Left lung (tissue), 10 donors: ENCODE measurements around the gene TENM4. TPM values are rescaled to one million over a fixed set of nuclear protein-coding genes. Genes with fewer than 3 reads are reported as not detected.

Source experiments
- ATAC-seq: fragments of 200-7000 bp; cut with Tn5 transposase; one replicate; pipeline ENCODE4 v1.9.1; 2020; ENCODE audit warnings: moderate library complexity
- DNase-seq, 4 donors: peaks; one replicate each; pipeline ENCODE4 v3.0.0-alpha.2; 2013 to 2020
- H3K27ac ChIP-seq, 2 donors: fragments of 200-600 bp; sonication (generic) in 1 of 2; one replicate each; pipeline versions ENCODE4 v1.5.0 to v1.8.0; 2020 to 2021
- H3K27me3 ChIP-seq, 2 donors: fragments of 200-600 bp; sonication (generic) in 1 of 2; one replicate each; pipeline versions ENCODE4 v1.5.0 to v1.8.0; 2020 to 2021
- H3K36me3 ChIP-seq, 2 donors: fragments of 200-600 bp; sonication (generic) in 1 of 2; one replicate each; pipeline versions ENCODE4 v1.5.0 to v1.8.0; 2020 to 2021
- H3K4me1 ChIP-seq, 2 donors: fragments of 200-600 bp; one replicate each; pipeline ENCODE4 v1.8.0; 2021
- H3K4me3 ChIP-seq, 2 donors: fragments of 200-600 bp; sonication (generic) in 1 of 2; one replicate each; pipeline versions ENCODE4 v1.5.0 to v1.8.0; 2020 to 2021; ENCODE audit warnings: mild to moderate bottlenecking in 1 of 2
- H3K9me3 ChIP-seq, 2 donors: fragments of 200-600 bp; sonication (generic) in 1 of 2; one replicate each; pipeline versions ENCODE4 v1.5.0 to v1.8.0; 2020 to 2021
- CTCF ChIP-seq, 2 donors: fragments of 200-600 bp; sonication (generic) in 1 of 2; IDR thresholded peaks; one replicate each; pipeline versions ENCODE4 v1.5.0 to v1.8.0; 2021; ENCODE audit warnings: antibody characterized with exemption in 2 of 2
- intact Hi-C, 2 donors: fragments of 100-400 bp; cut with DNase I; formaldehyde crosslinking; loops; one replicate each; pipeline versions ENCODE4 v1.11.2 to v1.14.2; 2022
- polyA plus RNA-seq, 6 donors: library from polyadenylated mRNA; unstranded; fragments of 120-200 nt; gene quantifications; one replicate each; pipeline ENCODE4 v1.2.1, GENCODE V29; 2013; ENCODE audit not compliant: insufficient read length in 6 of 6
- total RNA-seq, 2 donors: library from RNA; stranded (reverse); fragmentation: NEBNext Ultra II Directional; extraction: Animal tissue kit (Norgen Biotek cat#: 25700); gene quantifications; one replicate each; pipeline ENCODE4 v1.2.1, GENCODE V29; 2021
- donor health status: DM: no; HTN: yes; CAD: no.
- donor health status: DM: no; HTN: no; CAD: no.

Gene TENM4
- total and polyA plus RNA-seq, 8 donors, result 3.4 to 7.1 (median 5.2) TPM

DNA sequence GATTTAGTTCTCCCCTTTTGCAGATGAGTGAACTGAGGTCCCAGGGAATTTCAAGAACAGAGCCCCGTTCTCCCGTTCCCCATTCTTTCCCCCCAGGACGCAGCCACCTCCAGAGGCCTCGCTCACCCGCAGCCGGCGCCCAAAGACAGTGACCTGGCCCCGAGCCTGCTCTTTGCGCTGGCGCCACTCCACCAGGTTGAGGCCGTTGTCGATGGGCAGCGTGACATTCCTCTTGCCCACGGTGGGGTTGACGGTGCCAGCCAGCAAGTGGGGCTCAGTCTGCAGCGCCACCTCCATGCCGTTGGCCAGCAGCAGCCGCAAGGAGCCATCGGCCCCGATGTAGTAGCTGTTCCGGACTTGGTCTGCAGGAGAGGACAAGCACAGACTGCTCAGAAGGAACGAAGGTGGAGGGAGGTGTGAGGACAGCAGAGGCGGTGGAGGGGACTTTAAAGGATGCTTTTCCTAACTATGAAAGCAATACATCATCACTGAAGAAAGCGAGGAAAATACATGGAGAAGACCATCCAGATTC lies 764.7 kb downstream of the TENM4 start:
- DNase-seq, result no peak
- intact Hi-C loops, result no loop called here
- Histone ChIP-seq H3K27ac (no peak overlapping the region), H3K4me1 (no peaks in the 10 kb centered on the region), H3K4me3 (no peak overlapping the region), H3K27me3 (no peaks in the 10 kb centered on the region), H3K9me3 (no peaks in the 10 kb centered on the region), H3K36me3 (no peaks in the 10 kb centered on the region)
- no peak for TF ChIP-seq CTCF (IDR thresholded peaks at IDR 0.05)
- no peak for ATAC-seq

GRCh38 chr11:78672850-78673620 lies 767.8 kb downstream of the TENM4 start:
- intact Hi-C loops, result no loop called here
- Histone ChIP-seq H3K9me3 (no peaks in the 10 kb centered on the region), H3K27ac (no peak overlapping the region), H3K4me3 (no peak overlapping the region), H3K27me3 (no peaks in the 10 kb centered on the region), H3K36me3 (no peaks in the 10 kb centered on the region), H3K4me1 (no peaks in the 10 kb centered on the region)
- no peak for DNase-seq
- no peak for TF ChIP-seq CTCF (IDR thresholded peaks at IDR 0.05)
- no peak for ATAC-seq

DNA sequence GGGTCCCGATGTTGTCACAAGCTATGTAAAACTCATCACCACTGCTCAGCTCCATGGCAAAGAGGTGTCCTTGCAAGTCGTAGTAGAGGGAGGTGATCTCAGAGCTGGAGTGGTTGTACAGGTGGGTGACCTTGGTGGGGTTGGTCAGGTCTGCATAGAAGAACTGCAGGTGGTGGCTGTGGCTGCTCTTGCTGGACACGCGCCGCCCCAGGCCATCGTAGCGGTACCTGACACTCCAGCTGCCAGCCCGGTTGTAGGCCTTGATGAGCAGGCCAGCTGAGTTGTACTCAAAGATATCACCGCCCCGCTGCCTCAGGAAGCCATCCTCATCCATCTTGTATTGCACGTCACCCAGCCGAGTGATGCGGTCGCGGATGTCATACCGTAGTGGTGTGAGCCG lies 771.6 kb downstream of the TENM4 start:
- TF ChIP-seq CTCF (IDR thresholded peaks at IDR 0.05), result no peak
- Histone ChIP-seq H3K9me3 (no peaks in the 10 kb centered on the region), H3K36me3 (no peaks in the 10 kb centered on the region), H3K4me1 (no peaks in the 10 kb centered on the region), H3K27ac (no peak overlapping the region), H3K4me3 (no peak overlapping the region), H3K27me3 (no peaks in the 10 kb centered on the region)
- ATAC-seq (no peak), DNase-seq (no peak)
- intact Hi-C loops, result no loop called here

GRCh38 chr11:78667461-78667860 lies 773.4 kb downstream of the TENM4 start:
- Histone ChIP-seq H3K27ac (no peak overlapping the region), H3K27me3 (no peaks in the 10 kb centered on the region), H3K4me3 (no peak overlapping the region), H3K9me3 (no peaks in the 10 kb centered on the region), H3K4me1 (no peaks in the 10 kb centered on the region), H3K36me3 (no peaks in the 10 kb centered on the region)
- intact Hi-C loops, result no loop called here
- ATAC-seq (no peak), DNase-seq (no peak)
- no peak for TF ChIP-seq CTCF (IDR thresholded peaks at IDR 0.05)

DNA sequence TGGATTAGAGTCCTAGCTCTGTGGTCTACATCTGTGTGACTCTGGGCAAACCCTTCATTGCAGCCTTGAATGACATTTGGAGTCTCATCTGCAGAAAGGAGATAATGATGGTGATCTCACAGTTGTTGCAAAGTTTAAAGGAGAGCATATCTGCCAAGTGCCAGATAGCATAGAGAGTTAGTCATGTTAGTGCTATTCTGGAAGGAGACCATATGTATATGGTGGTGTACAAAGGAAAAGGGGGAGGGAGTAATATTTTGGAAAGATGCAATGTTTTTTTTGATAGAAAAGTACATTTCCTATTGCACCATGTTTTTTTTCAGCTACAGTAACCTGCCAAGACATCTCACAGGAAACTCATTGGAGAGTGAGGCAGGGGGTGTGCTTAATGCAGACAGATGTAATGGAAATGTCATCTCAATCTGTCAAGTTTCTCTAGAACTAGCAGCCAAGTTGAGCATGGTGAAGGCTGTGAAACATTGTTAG lies 774.1 kb downstream of the TENM4 start:
- Histone ChIP-seq H3K9me3 (no peaks in the 10 kb centered on the region), H3K27ac (no peak overlapping the region), H3K27me3 (no peaks in the 10 kb centered on the region), H3K4me3 (no peak overlapping the region), H3K4me1 (no peaks in the 10 kb centered on the region), H3K36me3 (no peaks in the 10 kb centered on the region)
- no peak for DNase-seq
- no peak for TF ChIP-seq CTCF (IDR thresholded peaks at IDR 0.05)
- ATAC-seq, result no peak
- intact Hi-C loops, result no loop called here
